IMR-90 (cell line): ENCODE results near the gene RNF40. TPM values are rescaled to one million over a fixed set of nuclear protein-coding genes. Genes with fewer than 3 reads are reported as not detected.
A peak's percentile ranks its signal among the peaks of the same experiment; 100 is the strongest.

Experiments used
- ATAC-seq: fragments of 200-7000 bp; cut with Tn5 transposase; 2 replicates; pipeline ENCODE4 v1.9.1; 2020; ENCODE audit warnings: low read depth, mild to moderate bottlenecking, moderate library complexity
- BruUV-seq: library from RNA; stranded (reverse); fragments of 400-500 nt; replicated peaks from 2 replicates; lab custom pipeline; 2021; lab: Mats Ljungman, UMichigan
- CTCF ChIA-PET: fragments of 300-600 bp; formaldehyde crosslinking; extraction: SDS; loops from one replicate; lab custom pipeline; 2021; ENCODE audit warnings: antibody characterized with exemption; lab: Yijun Ruan, JAX
- POLR2A ChIA-PET: fragments of 300-600 bp; sonication (Branson Sonifier 250); formaldehyde crosslinking; loops from one replicate; lab custom pipeline; 2022; ENCODE audit warnings: antibody characterized with exemption; ENCODE audit not compliant: unreplicated experiment; lab: Charles Lee
- DNase-seq: peaks from one replicate; pipeline ENCODE4 v3.0.0; 2013
- H2AFZ ChIP-seq: replicated peaks from 2 replicates; pipeline ENCODE3; 2013; ENCODE audit warnings: low read length, mild to moderate bottlenecking; ENCODE audit not compliant: poor library complexity
- H2AK5ac ChIP-seq: 2 replicates; pipeline ENCODE4 v1.6.1; 2013; ENCODE audit warnings: low read depth, low read length, inconsistent platforms
- H2AK9ac ChIP-seq: replicated peaks from 2 replicates; pipeline ENCODE3; 2013; ENCODE audit warnings: mild to moderate bottlenecking, low read depth, low read length, moderate library complexity; ENCODE audit not compliant: poor library complexity
- H2BK120ac ChIP-seq: 2 replicates; pipeline ENCODE4 v1.6.1; 2013; ENCODE audit warnings: low read depth, low read length, inconsistent platforms
- H2BK15ac ChIP-seq: 3 replicates; pipeline ENCODE4 v1.6.1; 2013; ENCODE audit warnings: low read depth, low read length, inconsistent platforms
- H2BK20ac ChIP-seq: 2 replicates; pipeline ENCODE4 v1.6.1; 2013; ENCODE audit warnings: low read depth, mild to moderate bottlenecking, inconsistent platforms, low read length, moderate library complexity
- H2BK5ac ChIP-seq: 2 replicates; pipeline ENCODE4 v1.6.1; 2013; ENCODE audit warnings: mild to moderate bottlenecking, low read depth, low read length, inconsistent platforms; ENCODE audit not compliant: poor library complexity, severe bottlenecking
- H3K14ac ChIP-seq: replicated peaks from 2 replicates; pipeline ENCODE4 v1.6.1; 2013; ENCODE audit warnings: low read depth, low read length, inconsistent platforms
- H3K18ac ChIP-seq: 2 replicates; pipeline ENCODE4 v1.6.1; 2013; ENCODE audit warnings: low read depth, low read length, control low read depth
- H3K23ac ChIP-seq: 2 replicates; pipeline ENCODE4 v1.6.1; 2013; ENCODE audit warnings: low read depth, low read length, inconsistent platforms
- H3K27ac ChIP-seq: 2 replicates; pipeline ENCODE4 v1.5.1; 2013; ENCODE audit warnings: mild to moderate bottlenecking, control low read depth, low read length; ENCODE audit not compliant: insufficient read depth
- H3K27me3 ChIP-seq: 2 replicates; pipeline ENCODE4 v1.6.1; 2013; ENCODE audit warnings: low read length; ENCODE audit not compliant: control insufficient read depth, insufficient read depth
- H3K36me3 ChIP-seq: 2 replicates; pipeline ENCODE4 v1.6.1; 2013; ENCODE audit warnings: low read length, mixed read lengths; ENCODE audit not compliant: control insufficient read depth, insufficient read depth
- H3K4ac ChIP-seq: 2 replicates; pipeline ENCODE4 v1.6.1; 2013; ENCODE audit warnings: low read depth, low read length, inconsistent platforms
- H3K4me1 ChIP-seq: 2 replicates; pipeline ENCODE4 v1.6.1; 2013; ENCODE audit warnings: low read length, mixed read lengths; ENCODE audit not compliant: control insufficient read depth, insufficient read depth
- H3K4me2 ChIP-seq: 2 replicates; pipeline ENCODE4 v1.6.1; 2013; ENCODE audit warnings: low read depth, mild to moderate bottlenecking, control low read depth, low read length, moderate library complexity
- H3K4me3 ChIP-seq: 2 replicates; pipeline ENCODE4 v1.5.1; 2013; ENCODE audit warnings: low read depth, mild to moderate bottlenecking, control low read depth, low read length, moderate library complexity; ENCODE audit not compliant: insufficient read depth
- H3K56ac ChIP-seq: 2 replicates; pipeline ENCODE4 v1.6.1; 2013; ENCODE audit warnings: low read length, inconsistent platforms; ENCODE audit not compliant: insufficient read depth; ENCODE audit errors: extremely low read depth
- H3K79me1 ChIP-seq, 2 experiments: 2 replicates each; pipeline ENCODE4 v1.6.1; 2013; ENCODE audit warnings: low read length in 2 of 2, inconsistent platforms in 1 of 2, low read depth in 1 of 2
- H3K9ac ChIP-seq: 2 replicates; pipeline ENCODE4 v1.6.1; 2013; ENCODE audit warnings: low read depth, low read length, control low read depth
- H3K9me1 ChIP-seq: 2 replicates; pipeline ENCODE4 v1.6.1; 2013; ENCODE audit warnings: low read length, inconsistent platforms; ENCODE audit not compliant: insufficient read depth
- H3K9me3 ChIP-seq: 2 replicates; pipeline ENCODE4 v1.6.1; 2013; ENCODE audit warnings: low read length; ENCODE audit not compliant: control insufficient read depth, insufficient read depth
- H4K20me1 ChIP-seq: 2 replicates; pipeline ENCODE4 v1.6.1; 2013; ENCODE audit warnings: low read length, inconsistent platforms; ENCODE audit not compliant: insufficient read depth
- H4K5ac ChIP-seq: 2 replicates; pipeline ENCODE4 v1.6.1; 2013; ENCODE audit warnings: mild to moderate bottlenecking, low read depth, low read length, control low read depth
- H4K8ac ChIP-seq, 2 experiments: 2 replicates each; pipeline ENCODE4 v1.6.1; 2013; ENCODE audit warnings: low read depth in 2 of 2, low read length in 2 of 2, control low read depth in 1 of 2, inconsistent platforms in 1 of 2
- H4K91ac ChIP-seq: 2 replicates; pipeline ENCODE4 v1.6.1; 2013; ENCODE audit warnings: low read depth, low read length, inconsistent platforms; ENCODE audit not compliant: insufficient read depth
- BHLHE40 ChIP-seq: fragments of 150-350 bp; IDR thresholded peaks from 2 replicates; pipeline ENCODE4 v1.6.1; 2016; ENCODE audit warnings: mild to moderate bottlenecking, low read depth, low read length
- CEBPB ChIP-seq: IDR thresholded peaks from 2 replicates; pipeline ENCODE4 v1.6.1; 2012; ENCODE audit warnings: low read depth, low read length, improper control_type of control experiment
- CHD1 ChIP-seq: IDR thresholded peaks from 2 replicates; pipeline ENCODE4 v1.6.1; 2012; ENCODE audit warnings: low read depth, low read length, improper control_type of control experiment
- CTCF ChIP-seq: conservative IDR thresholded peaks from 2 replicates; pipeline ENCODE4 v1.5.1; 2012; ENCODE audit warnings: mild to moderate bottlenecking, low read depth, low read length, improper control_type of control experiment
- ELK1 ChIP-seq: fragments of 150-350 bp; IDR thresholded peaks from 2 replicates; pipeline ENCODE4 v1.6.1; 2016; ENCODE audit warnings: low read depth, mild to moderate bottlenecking, low read length, moderate library complexity, borderline replicate concordance
- FOS ChIP-seq: fragments of 150-350 bp; IDR thresholded peaks from 2 replicates; pipeline ENCODE4 v1.6.1; 2016; ENCODE audit warnings: low read depth, low read length
- MAFK ChIP-seq: IDR thresholded peaks from 2 replicates; pipeline ENCODE4 v1.6.1; 2012; ENCODE audit warnings: low read depth, low read length, improper control_type of control experiment
- MAZ ChIP-seq: IDR thresholded peaks from 2 replicates; pipeline ENCODE4 v1.6.1; 2012; ENCODE audit warnings: low read depth, mild to moderate bottlenecking, low read length, improper control_type of control experiment, moderate library complexity, borderline replicate concordance
- MXI1 ChIP-seq: IDR thresholded peaks from 2 replicates; pipeline ENCODE4 v1.6.1; 2012; ENCODE audit warnings: low read depth, mild to moderate bottlenecking, low read length, moderate library complexity, borderline replicate concordance
- NFE2L2 ChIP-seq: fragments of 150-350 bp; IDR thresholded peaks from 2 replicates; pipeline ENCODE4 v1.6.1; 2016; ENCODE audit warnings: low read depth, mild to moderate bottlenecking, low read length
- POLR2A ChIP-seq: IDR thresholded peaks from 2 replicates; pipeline ENCODE4 v1.6.1; 2012; ENCODE audit warnings: mild to moderate bottlenecking, low read depth, low read length
- RAD21 ChIP-seq: IDR thresholded peaks from 2 replicates; pipeline ENCODE4 v1.6.1; 2012; ENCODE audit warnings: low read length, improper control_type of control experiment
- RCOR1 ChIP-seq: IDR thresholded peaks from 2 replicates; pipeline ENCODE4 v1.6.1; 2012; ENCODE audit warnings: mild to moderate bottlenecking, low read length, improper control_type of control experiment; ENCODE audit not compliant: insufficient replicate concordance
- RFX5 ChIP-seq: IDR thresholded peaks from 2 replicates; pipeline ENCODE4 v1.8.0; 2012; ENCODE audit warnings: low read depth, mild to moderate bottlenecking, low read length, moderate library complexity
- SMC3 ChIP-seq: fragments of 150-350 bp; IDR thresholded peaks from 2 replicates; pipeline ENCODE4 v1.6.1; 2016; ENCODE audit warnings: low read depth, mild to moderate bottlenecking, antibody characterized with exemption, low read length, moderate library complexity
- USF2 ChIP-seq: fragments of 150-350 bp; IDR thresholded peaks from 2 replicates; pipeline ENCODE4 v1.6.1; 2017; ENCODE audit warnings: mild to moderate bottlenecking, antibody characterized with exemption, low read length, low read depth
- WGBS, 2 experiments: methylation state at CpG; one replicate each; pipeline versions ENCODE4 v1.1.5 to v1.1.7; 2013; ENCODE audit warnings: missing lambda C conversion rate in 2 of 2; ENCODE audit not compliant: insufficient read length in 1 of 2; ENCODE audit errors: extremely low coverage in 2 of 2; 5-methylcytosine and 5-hydroxymethylcytosine counted together
- dilution Hi-C: fragments of 300-500 bp; cut with HindIII; formaldehyde crosslinking; loops from one replicate; pipeline ENCODE4 v1.14.3; 2018; ENCODE audit warnings: low sequenced_read_pairs; ENCODE audit not compliant: unreplicated experiment
- in situ Hi-C: fragments of 300-500 bp; cut with MboI; formaldehyde crosslinking; loops from 3 replicates; pipeline ENCODE4 v1.14.3; 2019; ENCODE audit warnings: low sequenced_read_pairs, inconsistent platforms, mixed read lengths
- intact Hi-C: fragments of 100-400 bp; cut with micrococcal nuclease; formaldehyde crosslinking; loops from 2 replicates; pipeline ENCODE4 v1.10.0; 2022
- polyA plus RNA-seq, 3 experiments: library from polyadenylated mRNA; depleted of rRNA; stranded (reverse); fragments of >200 nt; gene quantifications; 2 replicates each; pipeline ENCODE4 v1.2.3, GENCODE V29; 2012; ENCODE audit warnings: low replicate concordance in 1 of 3
- total RNA-seq: library from RNA; depleted of rRNA; stranded (reverse); fragments of >200 nt; gene quantifications from 2 replicates; pipeline ENCODE4 v1.2.3, GENCODE V29; 2012

RNF40 gene
- total and polyA plus RNA-seq, 2 of the 4 experiments (the other 2 are of a cell fraction) = 46.7 to 72.4 TPM

- TF ChIP-seq NFE2L2 (no peak), CHD1 (no peak), USF2 (no peak), RAD21 (no peak), MXI1 (no peak), BHLHE40 (no peak), CTCF (no peak), RCOR1 (no peak), MAFK (no peak), CEBPB (no peak), MAZ (no peak), ELK1 (no peak), POLR2A (no peak), SMC3 (no peak), RFX5 (no peak), FOS (no peak)
- H3K4me1 ChIP-seq = peaks cover 8% of the 10 kb centered on the region
- intact Hi-C loops (loop anchor here (1.0 to 2.0 kb wide), 2 partner anchors 18 to 70 kb away; partner anchors contain the start of gene ZNF629), dilution Hi-C loops (no loop called here), in situ Hi-C loops (no loop called here)
- peak overlapping the region; percentile 46; the same call in 1 of the 3 replicates for H2BK15ac ChIP-seq
- peak overlapping the region; percentile 92 for H4K91ac ChIP-seq
- peak overlapping the region; percentile 96 for H2AFZ ChIP-seq
- POLR2A ChIA-PET = interaction anchor here (0.7 to 2.1 kb wide), 4 partner anchors 9 to 70 kb away, joined by 3 to 13 read pairs (median 8); partner anchors contain the start of gene ZNF629
- peak overlapping the region; percentile 53 for H2AK9ac ChIP-seq
- H2AK5ac ChIP-seq = peak overlapping the region; percentile 12; the same call in 1 of the 2 replicates
- peak overlapping the region; percentile 64 for H3K56ac ChIP-seq
- peak overlapping the region; percentile 100 for H4K5ac ChIP-seq
- H2BK20ac ChIP-seq = no peak overlapping the region
- no TSS peak for BruUV-seq
- H2BK5ac ChIP-seq = peak overlapping the region; percentile 70
- CTCF ChIA-PET = interaction anchor here (0.5 to 1.4 kb wide), 4 partner anchors 11 to 104 kb away, joined by 3 to 9 read pairs (median 4); no protein-coding TSS in a partner anchor
- H3K4me3 ChIP-seq = peak overlapping the region; percentile 76
- H3K4me2 ChIP-seq = peak overlapping the region; percentile 99
- peak overlapping the region; percentile 84 for H3K9ac ChIP-seq
- WGBS, 2 experiments = 40% methylated on average over 1 of the region's 8 CpGs; no CpG with 5 or more reads in 1 of the 2 experiments
- peaks cover 8 to 15% of the 10 kb centered on the region in 2 experiments; a peak in 3 of 4 replicates for H3K79me1 ChIP-seq
- peak overlapping the region; percentile 99 to 100 for H4K8ac ChIP-seq
- DNase-seq (no peak), ATAC-seq (peak; percentile 15)
- peaks cover 8% of the 10 kb centered on the region; the same call in 1 of the 2 replicates for H3K9me1 ChIP-seq
- peak overlapping the region; percentile 97 for H3K14ac ChIP-seq
- H3K4ac ChIP-seq = peak overlapping the region; percentile 93
- H3K27me3 ChIP-seq = no peaks in the 10 kb centered on the region
- peak overlapping the region; percentile 80 for H3K27ac ChIP-seq
- H2BK120ac ChIP-seq = peak overlapping the region; percentile 79
- no peaks in the 10 kb centered on the region for H4K20me1 ChIP-seq
- no peaks in the 10 kb centered on the region for H3K9me3 ChIP-seq
- peak overlapping the region; percentile 92 for H3K23ac ChIP-seq
- H3K18ac ChIP-seq = peak overlapping the region; percentile 91
- no peaks in the 10 kb centered on the region for H3K36me3 ChIP-seq
Measured at GRCh38 chr16:30805056-30805369, 42.9 kb downstream of the RNF40 start.
